ENCODE results near the gene PADI4. TPM values are rescaled to one million over a fixed set of nuclear protein-coding genes. Genes with fewer than 3 reads are reported as not detected.

PADI4 gene
- total and polyA plus RNA-seq, 4 donors = 0.32 to 6.1 (median 0.90) TPM

GRCh38 chr1:17270891-17271765, 36.9 kb upstream of the PADI4 start:
- TF ChIP-seq EGR1 (IDR thresholded peaks at IDR 0.05; ENCODE audit: low read depth in 2 of 2) = no peak
- no peak for TF ChIP-seq SP1 (IDR thresholded peaks at IDR 0.05)
- TF ChIP-seq TAF1 (conservative IDR thresholded peaks at IDR 0.05) = no peak
- TF ChIP-seq HNF4G (IDR thresholded peaks at IDR 0.05) = no peak
- WGBS = 90% methylated on average over 23 of the region's 23 CpGs
- Histone ChIP-seq H3K36me3 (ENCODE audit: control insufficient read depth in 4 of 4, insufficient read depth in 3 of 4, low read depth in 1 of 4, low read length in 3 of 4) (peaks cover 0 to 1% (median 0%) of the 10 kb centered on the region in 4 donors), H3K4me3 (ENCODE audit: low read depth in 1 of 3, low read length in 3 of 3) (no peak overlapping the region), H3K9me3 (ENCODE audit: control insufficient read depth in 4 of 4, low read length in 3 of 4) (no peaks in the 10 kb centered on the region), H3K4me1 (ENCODE audit: control insufficient read depth in 4 of 4, insufficient read depth in 4 of 4, low read length in 3 of 4) (no peaks in the 10 kb centered on the region), H3K9ac (ENCODE audit: low read depth in 1 of 2, low read length in 2 of 2) (no peak overlapping the region), H3K27ac (ENCODE audit: low read depth in 1 of 2, low read length in 2 of 2) (no peak overlapping the region), H3K27me3 (ENCODE audit: control insufficient read depth in 4 of 4, insufficient read depth in 4 of 4, low read length in 3 of 4) (peaks cover 0 to 2% (median 0%) of the 10 kb centered on the region in 4 donors)
- DNase-seq (ENCODE audit: low spot score) = no peak

- Histone ChIP-seq H3K36me3 (ENCODE audit: control insufficient read depth in 4 of 4, insufficient read depth in 3 of 4, low read depth in 1 of 4, low read length in 3 of 4) (peaks cover 0 to 1% (median 0%) of the 10 kb centered on the region in 4 donors), H3K27ac (ENCODE audit: low read depth in 1 of 2, low read length in 2 of 2) (no peak overlapping the region), H3K9me3 (ENCODE audit: control insufficient read depth in 4 of 4, low read length in 3 of 4) (no peaks in the 10 kb centered on the region), H3K4me3 (ENCODE audit: low read depth in 1 of 3, low read length in 3 of 3) (no peak overlapping the region), H3K27me3 (ENCODE audit: control insufficient read depth in 4 of 4, insufficient read depth in 4 of 4, low read length in 3 of 4) (peaks cover 0 to 2% (median 0%) of the 10 kb centered on the region in 4 donors), H3K9ac (ENCODE audit: low read depth in 1 of 2, low read length in 2 of 2) (no peak overlapping the region), H3K4me1 (ENCODE audit: control insufficient read depth in 4 of 4, insufficient read depth in 4 of 4, low read length in 3 of 4) (no peaks in the 10 kb centered on the region)
- DNase-seq (ENCODE audit: low spot score) = no peak
- no peak for TF ChIP-seq GABPA (IDR thresholded peaks at IDR 0.05 in 1 of 2, conservative IDR thresholded peaks at IDR 0.05 in 1 of 2)
- WGBS = 90% methylated on average over 6 of the region's 6 CpGs
Observed at GRCh38 chr1:17272066-17272465, 35.9 kb upstream of the PADI4 start.

- no peak for DNase-seq (ENCODE audit: low spot score)
- Histone ChIP-seq H3K4me3 (ENCODE audit: low read depth in 1 of 3, low read length in 3 of 3) (no peak overlapping the region), H3K36me3 (ENCODE audit: control insufficient read depth in 4 of 4, insufficient read depth in 3 of 4, low read depth in 1 of 4, low read length in 3 of 4) (peaks cover 0 to 1% (median 0%) of the 10 kb centered on the region in 4 donors), H3K27ac (ENCODE audit: low read depth in 1 of 2, low read length in 2 of 2) (no peak overlapping the region), H3K4me1 (ENCODE audit: control insufficient read depth in 4 of 4, insufficient read depth in 4 of 4, low read length in 3 of 4) (no peaks in the 10 kb centered on the region), H3K9me3 (ENCODE audit: control insufficient read depth in 4 of 4, low read length in 3 of 4) (no peaks in the 10 kb centered on the region), H3K9ac (ENCODE audit: low read depth in 1 of 2, low read length in 2 of 2) (no peak overlapping the region), H3K27me3 (ENCODE audit: control insufficient read depth in 4 of 4, insufficient read depth in 4 of 4, low read length in 3 of 4) (peaks cover 0 to 2% (median under 1%) of the 10 kb centered on the region in 4 donors)
- WGBS = 72% methylated on average over 4 of the region's 4 CpGs
- no peak for TF ChIP-seq HNF4A (conservative IDR thresholded peaks at IDR 0.05)
- no peak for TF ChIP-seq JUND (IDR thresholded peaks at IDR 0.05)
- no peak for TF ChIP-seq MAX (IDR thresholded peaks at IDR 0.05)
- no peak for TF ChIP-seq REST (IDR thresholded peaks at IDR 0.05)
- no peak for TF ChIP-seq ZBTB33 (IDR thresholded peaks at IDR 0.05)
- TF ChIP-seq ATF3 (IDR thresholded peaks at IDR 0.05) = no peak
- TF ChIP-seq EGR1 (IDR thresholded peaks at IDR 0.05; ENCODE audit: low read depth in 2 of 2) = no peak
- no peak for TF ChIP-seq NR2F2 (IDR thresholded peaks at IDR 0.05)
Observed at GRCh38 chr1:17272646-17273045, 35.4 kb upstream of the PADI4 start.
